Subcutaneous adipose tissue (tissue), 4 donors: ENCODE data around the gene ANXA3. TPM values are rescaled to one million over a fixed set of nuclear protein-coding genes. Genes with fewer than 3 reads are reported as not detected.

ENCODE experiments used
- CTCF ChIP-seq: fragments of 450-650 bp; IDR thresholded peaks from one replicate; pipeline ENCODE4 v1.5.1; 2016; ENCODE audit warnings: low read depth, mild to moderate bottlenecking, control low read depth, antibody characterized with exemption, moderate library complexity
- total RNA-seq, 4 donors: library from RNA; depleted of rRNA; stranded (reverse); fragments of >200 nt; gene quantifications; one replicate each; pipeline ENCODE4 v1.1.0, GENCODE V29; 2016

ANXA3 gene
- total RNA-seq, 4 donors from 2014 or later, result 11.4 to 143 (median 66.1) TPM

- no peak for TF ChIP-seq CTCF
Measured at GRCh38 chr4:78517050-78517652, 34.4 kb upstream of the ANXA3 start.

- no peak for TF ChIP-seq CTCF
Measured at GRCh38 chr4:78518561-78518960, 33.0 kb upstream of the ANXA3 start.

- no peak for TF ChIP-seq CTCF
Measured at GRCh38 chr4:78519962-78520361, 31.6 kb upstream of the ANXA3 start.

- no peak for TF ChIP-seq CTCF
Measured at GRCh38 chr4:78520808-78521226, 30.8 kb upstream of the ANXA3 start.

GRCh38 chr4:78524009-78524408 lies 27.6 kb upstream of the ANXA3 start:
- TF ChIP-seq CTCF, result no peak

GRCh38 chr4:78525559-78525958 lies 26.0 kb upstream of the ANXA3 start:
- no peak for TF ChIP-seq CTCF

- TF ChIP-seq CTCF, result no peak
Measured at GRCh38 chr4:78527103-78527502, 24.5 kb upstream of the ANXA3 start.
